Gastroesophageal sphincter (tissue), 4 donors: ENCODE results near the gene PALB2. TPM values are rescaled to one million over a fixed set of nuclear protein-coding genes. Genes with fewer than 3 reads are reported as not detected.
"Not testable (repeated sequence)": the region's sequence is repeated elsewhere in the genome, so short reads cannot be mapped to it uniquely, and the experiment has no call there.

Experiments
- ATAC-seq: fragments of 150-250 bp; one replicate; pipeline ENCODE4 v1.9.1; 2016; ENCODE audit warnings: mild to moderate bottlenecking, moderate library complexity
- H3K27ac ChIP-seq, 4 donors: fragments of 200-600 bp; sonication (generic) in 3 of 4; 1 replicate in 3 of 4; 2 replicates in 1 of 4; pipeline ENCODE4 v1.5.1; 2016 to 2019
- H3K27me3 ChIP-seq: fragments of 200-600 bp; sonication (generic); one replicate; pipeline ENCODE4 v1.5.1; 2019
- H3K36me3 ChIP-seq, 2 donors: fragments of 200-600 bp; sonication (generic); one replicate each; pipeline ENCODE4 v1.5.1; 2019; ENCODE audit warnings: control low read depth in 1 of 2
- H3K4me1 ChIP-seq, 3 donors: fragments of 200-600 bp; sonication (generic); 1 replicate in 2 of 3; 2 replicates in 1 of 3; pipeline ENCODE4 v1.5.1; 2016 to 2019; ENCODE audit warnings: control low read depth in 2 of 3
- H3K4me3 ChIP-seq, 2 donors: fragments of 200-600 bp; sonication (generic); one replicate each; pipeline ENCODE4 v1.5.1; 2019; ENCODE audit warnings: mild to moderate bottlenecking in 1 of 2, moderate library complexity in 1 of 2
- H3K9me3 ChIP-seq, 3 donors: fragments of 200-600 bp; sonication (generic); one replicate each; pipeline ENCODE4 v1.5.1; 2017 to 2019; ENCODE audit warnings: control low read depth in 2 of 3
- EP300 ChIP-seq: sonication (generic); formaldehyde crosslinking; IDR thresholded peaks from one replicate; pipeline ENCODE4 v1.6.1; 2017; ENCODE audit warnings: antibody characterized with exemption, mild to moderate bottlenecking
- POLR2A ChIP-seq, 2 donors: fragments of 450-650 bp; IDR thresholded peaks; one replicate each; pipeline ENCODE4 v1.6.1; 2017; ENCODE audit warnings: antibody characterized with exemption in 2 of 2, mild to moderate bottlenecking in 2 of 2, moderate library complexity in 1 of 2
- POLR2AphosphoS5 ChIP-seq: sonication (generic); formaldehyde crosslinking; IDR thresholded peaks from one replicate; pipeline ENCODE4 v1.6.1; 2017; ENCODE audit warnings: antibody characterized with exemption
- WGBS, 2 donors: methylation state at CpG; one replicate each; pipeline ENCODE4 v1.1.5; 2018; ENCODE audit warnings: low coverage in 1 of 2; 5-methylcytosine and 5-hydroxymethylcytosine counted together
- total RNA-seq, 4 donors: library from RNA; depleted of rRNA; stranded (reverse); fragments of >200 nt; gene quantifications; one replicate each; pipeline ENCODE4 v1.1.0, GENCODE V29; 2016
- TF ChIP-seq, protein P1 (sequence below), 4 experiments: fragments of 200-600 bp in 2 of 4; fragments of 450-650 bp in 2 of 4; sonication (generic) in 1 of 4; IDR thresholded peaks; one replicate each; pipeline ENCODE4 v1.5.1; 2017 to 2019; ENCODE audit warnings: antibody characterized with exemption in 4 of 4, mild to moderate bottlenecking in 2 of 4, moderate library complexity in 2 of 4

PALB2 gene
- total RNA-seq, 4 donors from 2014 or later, result 8.5 to 11.1 (median 9.7) TPM

GRCh38 chr16:23629516-23629915 is 11.6 kb downstream of the PALB2 start:
- no peak for ATAC-seq
- H3K4me3 ChIP-seq, result no peak overlapping the region
- H3K36me3 ChIP-seq, result peaks cover 0 to 84% of the 10 kb centered on the region in 2 donors
- no peaks in the 10 kb centered on the region for H3K27me3 ChIP-seq
- H3K9me3 ChIP-seq, result no peaks in the 10 kb centered on the region
- TF ChIP-seq POLR2A (IDR thresholded peaks at IDR 0.05), result no peak
- TF ChIP-seq, protein P1, sequence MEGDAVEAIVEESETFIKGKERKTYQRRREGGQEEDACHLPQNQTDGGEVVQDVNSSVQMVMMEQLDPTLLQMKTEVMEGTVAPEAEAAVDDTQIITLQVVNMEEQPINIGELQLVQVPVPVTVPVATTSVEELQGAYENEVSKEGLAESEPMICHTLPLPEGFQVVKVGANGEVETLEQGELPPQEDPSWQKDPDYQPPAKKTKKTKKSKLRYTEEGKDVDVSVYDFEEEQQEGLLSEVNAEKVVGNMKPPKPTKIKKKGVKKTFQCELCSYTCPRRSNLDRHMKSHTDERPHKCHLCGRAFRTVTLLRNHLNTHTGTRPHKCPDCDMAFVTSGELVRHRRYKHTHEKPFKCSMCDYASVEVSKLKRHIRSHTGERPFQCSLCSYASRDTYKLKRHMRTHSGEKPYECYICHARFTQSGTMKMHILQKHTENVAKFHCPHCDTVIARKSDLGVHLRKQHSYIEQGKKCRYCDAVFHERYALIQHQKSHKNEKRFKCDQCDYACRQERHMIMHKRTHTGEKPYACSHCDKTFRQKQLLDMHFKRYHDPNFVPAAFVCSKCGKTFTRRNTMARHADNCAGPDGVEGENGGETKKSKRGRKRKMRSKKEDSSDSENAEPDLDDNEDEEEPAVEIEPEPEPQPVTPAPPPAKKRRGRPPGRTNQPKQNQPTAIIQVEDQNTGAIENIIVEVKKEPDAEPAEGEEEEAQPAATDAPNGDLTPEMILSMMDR (IDR thresholded peaks at IDR 0.05), result no peak
- no peak for TF ChIP-seq EP300
- no peak for TF ChIP-seq POLR2AphosphoS5
- no peaks in the 10 kb centered on the region for H3K4me1 ChIP-seq
- H3K27ac ChIP-seq, result no peak overlapping the region
- 88 to 90% methylated on average over 7 of the region's 8 CpGs for WGBS, 2 donors

- no peak for TF ChIP-seq POLR2AphosphoS5
- no peak for TF ChIP-seq EP300
- TF ChIP-seq, protein P1 (IDR thresholded peaks at IDR 0.05), result no peak
- no peak for TF ChIP-seq POLR2A (IDR thresholded peaks at IDR 0.05)
- no peak for ATAC-seq
- no peaks in the 10 kb centered on the region for H3K27me3 ChIP-seq
- H3K4me1 ChIP-seq, result no peaks in the 10 kb centered on the region
- H3K4me3 ChIP-seq, result no peak overlapping the region
- H3K27ac ChIP-seq, result no peak overlapping the region
- H3K36me3 ChIP-seq, result peaks cover 0 to 97% of the 10 kb centered on the region in 2 donors
- H3K9me3 ChIP-seq, result no peaks in the 10 kb centered on the region
Measured at GRCh38 chr16:23624092-23624491, 17.0 kb downstream of the PALB2 start.

GRCh38 chr16:23615805-23616204 is 25.3 kb downstream of the PALB2 start:
- Histone ChIP-seq H3K9me3 (no peaks in the 10 kb centered on the region), H3K27ac (no peak overlapping the region), H3K27me3 (no peaks in the 10 kb centered on the region), H3K4me3 (no peak overlapping the region), H3K36me3 (peaks cover 0 to 93% of the 10 kb centered on the region in 2 donors), H3K4me1 (no peaks in the 10 kb centered on the region)
- TF ChIP-seq POLR2A (IDR thresholded peaks at IDR 0.05) (no peak), EP300 (no peak), POLR2AphosphoS5 (no peak)
- TF ChIP-seq, protein P1 (IDR thresholded peaks at IDR 0.05), result no peak
- 97 to 100% methylated on average over 1 to 9 of the region's 9 CpGs for WGBS, 2 donors
- ATAC-seq, result no peak

GRCh38 chr16:23611936-23612335 is 29.2 kb downstream of the PALB2 start:
- WGBS, 2 donors, result 94 to 100% methylated on average over 2 to 3 of the region's 3 CpGs
- no peaks in the 10 kb centered on the region for H3K4me1 ChIP-seq
- no peak for ATAC-seq
- no peak overlapping the region for H3K27ac ChIP-seq
- H3K36me3 ChIP-seq, result peaks cover 0 to 93% of the 10 kb centered on the region in 2 donors
- no peak overlapping the region for H3K4me3 ChIP-seq
- H3K9me3 ChIP-seq, result no peaks in the 10 kb centered on the region
- no peaks in the 10 kb centered on the region for H3K27me3 ChIP-seq
- TF ChIP-seq EP300, result no peak
- TF ChIP-seq POLR2AphosphoS5, result no peak
- TF ChIP-seq, protein P1 (IDR thresholded peaks at IDR 0.05), result no peak
- no peak for TF ChIP-seq POLR2A (IDR thresholded peaks at IDR 0.05)

DNA sequence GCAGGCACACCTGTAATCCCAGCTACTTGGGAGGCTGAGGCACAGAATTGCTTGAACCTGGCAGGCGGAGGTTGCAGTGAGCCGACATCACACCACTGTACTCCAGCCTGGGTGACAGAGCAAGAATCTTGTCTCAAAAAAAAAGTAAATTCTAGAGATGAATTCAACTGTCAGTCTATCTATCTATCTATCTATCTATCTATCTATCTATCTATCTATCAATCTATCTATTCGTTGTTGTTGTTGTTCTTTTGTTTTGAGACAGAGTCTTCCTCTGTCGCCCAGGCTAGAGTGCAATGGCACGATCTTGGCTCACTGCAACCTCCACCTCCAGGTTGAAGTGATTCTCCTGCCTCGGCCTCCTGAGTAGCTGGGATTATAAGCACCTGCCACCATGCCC is 30.2 kb downstream of the PALB2 start:
- not testable (repeated sequence) for H3K27me3 ChIP-seq, H3K4me1 ChIP-seq, H3K9me3 ChIP-seq, ATAC-seq, H3K27ac ChIP-seq, H3K4me3 ChIP-seq
- H3K36me3 ChIP-seq, result peaks cover 0 to 95% of the 10 kb centered on the region in 2 donors
- whole genome bisulfite sequencing, 2 donors, result 97 to 98% methylated on average over 6 of the region's 6 CpGs
